GM19023 (cell line): ENCODE results near the gene TSHZ1.

Source experiments
- ATAC-seq: cut with Tn5 transposase; IDR thresholded peaks from one replicate; pipeline ENCODE4 v1.9.1; 2021; ENCODE audit warnings: mild to moderate bottlenecking, moderate library complexity; ENCODE audit not compliant: unreplicated experiment

Gene TSHZ1

GRCh38 chr18:75246721-75247610, 36.4 kb downstream of the TSHZ1 start:
- ATAC-seq = no peak

- ATAC-seq = peak; percentile 34
Measured at GRCh38 chr18:75247611-75248421, 37.2 kb downstream of the TSHZ1 start.

GRCh38 chr18:75248426-75249174, 38.0 kb downstream of the TSHZ1 start:
- no peak for ATAC-seq

GRCh38 chr18:75249175-75249518, 38.5 kb downstream of the TSHZ1 start:
- no peak for ATAC-seq

GRCh38 chr18:75249672-75250470, 39.3 kb downstream of the TSHZ1 start:
- no peak for ATAC-seq

GRCh38 chr18:75250471-75250821, 39.8 kb downstream of the TSHZ1 start:
- ATAC-seq = no peak

GRCh38 chr18:75251466-75251865, 40.9 kb downstream of the TSHZ1 start:
- ATAC-seq = no peak

GRCh38 chr18:75252136-75252535, 41.5 kb downstream of the TSHZ1 start:
- no peak for ATAC-seq

- ATAC-seq = no peak
Measured at GRCh38 chr18:75253043-75253442, 42.4 kb downstream of the TSHZ1 start.

GRCh38 chr18:75253784-75254183, 43.2 kb downstream of the TSHZ1 start:
- ATAC-seq = no peak

GRCh38 chr18:75255094-75255493, 44.5 kb downstream of the TSHZ1 start:
- no peak for ATAC-seq

- ATAC-seq = no peak
Measured at GRCh38 chr18:75256376-75256775, 45.8 kb downstream of the TSHZ1 start.

GRCh38 chr18:75257605-75258004, 47.0 kb downstream of the TSHZ1 start:
- no peak for ATAC-seq

- peak; percentile 90 for ATAC-seq
Measured at GRCh38 chr18:75261430-75262223, 51.0 kb downstream of the TSHZ1 start.

- no peak for ATAC-seq
Measured at GRCh38 chr18:75262511-75262910, 51.9 kb downstream of the TSHZ1 start.

- ATAC-seq = no peak
Measured at GRCh38 chr18:75264195-75264594, 53.6 kb downstream of the TSHZ1 start.

- no peak for ATAC-seq
Measured at GRCh38 chr18:75264926-75265597, 54.5 kb downstream of the TSHZ1 start.

GRCh38 chr18:75265872-75266271, 55.3 kb downstream of the TSHZ1 start:
- no peak for ATAC-seq

GRCh38 chr18:75267643-75268363, 57.2 kb downstream of the TSHZ1 start:
- peak; percentile 93 for ATAC-seq
